Activated T-cell treated with anti-CD3 and anti-CD28 coated beads, Interleukin-2, amount 50 U/mL, for 48 hours (primary cell): ENCODE measurements around the gene PRICKLE2.

Experiments used
- DNase-seq, 2 experiments: peaks; one replicate each; pipeline ENCODE4 v3.0.0-alpha.2; 2020

The PRICKLE2 gene

DNA sequence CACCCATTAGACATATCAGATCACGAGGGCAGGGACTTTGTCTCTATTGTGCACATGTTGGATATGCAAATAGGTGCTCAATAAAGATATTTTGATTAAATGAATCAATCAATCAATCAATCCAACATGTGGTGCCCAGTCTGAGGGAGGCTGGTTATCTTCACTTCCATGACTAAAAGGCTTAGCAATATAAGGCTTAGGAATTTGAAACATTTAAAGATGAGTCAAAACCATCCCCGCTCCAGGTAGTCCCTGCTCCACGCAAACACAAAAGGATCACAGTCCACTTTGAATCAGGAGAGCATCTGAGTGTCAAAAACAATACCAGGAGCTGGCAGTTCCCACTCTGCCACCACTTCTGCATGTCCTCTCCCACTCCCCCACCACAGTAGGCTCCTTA lies 25.8 kb upstream of the PRICKLE2 start:
- DNase-seq, result no peak

DNA sequence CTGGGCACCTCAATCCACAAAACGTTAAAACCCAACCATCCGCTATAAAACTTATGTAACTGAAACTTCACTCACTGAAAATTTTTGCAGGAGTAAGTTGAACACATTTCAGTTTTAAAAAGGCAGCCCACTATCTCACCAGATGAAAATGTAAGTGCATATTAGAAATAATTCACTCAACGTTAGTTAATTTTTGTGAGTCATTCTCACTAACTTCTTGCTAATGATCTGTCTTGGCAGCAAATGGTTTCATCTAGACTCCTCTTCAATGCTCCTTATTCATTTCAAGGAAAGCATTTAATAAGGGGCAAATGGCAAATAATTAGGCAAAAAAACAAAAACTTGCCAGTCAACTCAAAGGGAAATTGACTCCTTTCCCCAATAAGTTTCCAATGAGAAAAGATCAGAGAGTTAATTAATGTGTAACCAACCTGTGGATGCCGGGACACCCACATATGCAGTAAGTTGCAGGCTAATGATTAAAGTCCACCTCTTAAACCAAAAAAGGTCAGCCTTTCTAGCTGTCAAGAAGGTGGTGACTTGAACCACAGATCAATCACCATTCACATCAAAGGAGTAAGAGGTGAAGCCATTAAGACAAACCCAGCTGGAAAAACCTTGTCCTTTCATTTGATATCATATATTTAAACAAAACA lies 22.9 kb upstream of the PRICKLE2 start:
- DNase-seq, result no peak

DNA sequence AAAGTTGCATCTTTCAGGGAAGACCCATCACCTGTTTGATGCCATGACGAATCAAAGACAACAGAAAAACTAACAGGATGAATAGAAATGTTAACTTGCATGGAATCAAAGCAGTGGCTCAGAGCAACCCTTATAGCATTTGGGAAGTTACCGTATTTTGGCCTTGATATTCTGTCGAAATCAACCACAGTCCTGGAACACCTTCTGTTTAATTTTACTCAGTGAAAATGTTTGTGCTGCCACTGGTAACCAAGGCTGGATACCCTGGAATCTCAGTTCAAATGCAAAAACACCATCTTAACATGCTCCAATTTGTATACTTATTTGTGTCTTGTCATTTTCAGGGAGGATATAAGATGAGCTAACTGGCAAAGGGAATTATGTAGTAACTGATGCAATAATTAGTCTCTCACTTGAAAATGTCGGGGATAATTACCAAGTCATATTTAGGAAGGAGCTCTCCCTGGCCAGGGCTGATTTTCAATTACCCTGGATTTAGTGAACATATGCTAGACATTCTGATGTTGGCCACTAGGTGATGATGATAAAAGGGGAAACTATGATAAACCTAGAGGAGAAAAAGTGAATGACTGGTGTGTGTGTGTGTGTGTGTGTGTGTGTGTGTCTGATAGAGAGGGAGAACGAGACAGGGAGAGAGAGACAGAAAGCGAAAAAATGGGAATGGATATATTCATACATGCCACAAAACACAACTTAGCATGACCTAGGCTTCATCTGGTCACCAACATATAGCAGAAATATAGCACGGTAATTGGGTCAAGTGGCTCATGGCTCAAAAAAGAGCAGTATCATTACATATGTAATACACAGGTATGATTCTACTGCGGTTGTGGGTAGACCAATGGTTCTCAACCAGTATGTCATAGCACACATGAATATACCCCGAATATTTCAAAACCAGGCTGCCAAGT lies 19.0 kb upstream of the PRICKLE2 start:
- no peak for DNase-seq

DNA sequence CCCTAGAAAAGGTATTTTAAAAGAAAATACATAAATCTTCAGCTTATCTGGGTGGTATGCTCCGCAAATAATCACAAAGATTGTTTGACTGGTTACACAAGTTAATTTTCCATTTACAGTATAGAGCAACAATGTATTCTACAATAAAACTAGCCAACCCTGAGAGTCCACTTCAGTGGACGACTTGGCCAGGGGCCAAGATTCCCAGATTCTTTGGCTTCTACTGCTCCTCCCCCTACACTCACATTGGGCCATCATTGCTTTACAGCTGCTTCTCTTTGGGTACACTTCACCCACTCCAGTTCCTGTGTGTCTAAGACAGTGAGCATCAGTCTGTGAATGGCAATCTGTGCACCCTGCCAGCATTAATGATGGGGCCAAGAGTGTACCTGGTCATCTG lies 17.2 kb upstream of the PRICKLE2 start:
- no peak for DNase-seq

DNA sequence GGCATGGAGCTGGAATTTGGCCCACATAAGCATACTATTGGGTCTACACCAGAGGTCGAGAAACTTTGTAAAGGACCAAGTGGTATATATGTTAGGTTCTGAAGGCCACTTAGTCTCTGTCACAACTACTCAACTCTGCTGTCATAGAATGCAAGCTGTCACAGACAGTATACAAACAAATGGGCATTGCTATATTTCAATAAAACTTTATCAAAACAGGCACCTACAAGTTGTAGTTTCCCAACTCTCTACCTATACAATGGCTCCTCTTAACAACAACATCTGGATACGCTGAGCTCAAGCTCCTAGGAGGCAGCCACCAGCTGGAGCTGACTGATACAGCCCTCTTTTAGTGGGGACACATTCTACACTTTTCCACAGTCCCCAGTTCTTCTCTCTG lies 15.7 kb upstream of the PRICKLE2 start:
- DNase-seq, result no peak

DNA sequence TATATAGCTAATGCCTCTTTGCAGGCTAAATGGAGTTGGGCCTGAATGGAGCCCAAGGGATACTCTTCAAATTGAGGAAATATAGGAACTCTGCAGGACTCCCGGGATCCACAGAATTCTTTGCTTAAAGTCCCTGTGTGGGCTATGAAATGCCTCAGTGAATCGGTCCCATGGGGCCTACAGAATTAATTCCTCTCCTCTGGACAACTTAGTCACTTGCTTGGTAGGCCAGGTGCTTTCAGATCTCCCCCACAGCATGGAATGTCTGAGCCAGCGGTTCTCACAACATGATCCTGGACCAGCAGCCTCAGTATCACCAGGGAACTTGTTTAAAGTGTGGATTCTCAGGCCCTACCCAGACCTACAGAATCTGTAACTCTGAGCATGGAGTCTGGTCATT lies 15.1 kb upstream of the PRICKLE2 start:
- DNase-seq, result no peak

DNA sequence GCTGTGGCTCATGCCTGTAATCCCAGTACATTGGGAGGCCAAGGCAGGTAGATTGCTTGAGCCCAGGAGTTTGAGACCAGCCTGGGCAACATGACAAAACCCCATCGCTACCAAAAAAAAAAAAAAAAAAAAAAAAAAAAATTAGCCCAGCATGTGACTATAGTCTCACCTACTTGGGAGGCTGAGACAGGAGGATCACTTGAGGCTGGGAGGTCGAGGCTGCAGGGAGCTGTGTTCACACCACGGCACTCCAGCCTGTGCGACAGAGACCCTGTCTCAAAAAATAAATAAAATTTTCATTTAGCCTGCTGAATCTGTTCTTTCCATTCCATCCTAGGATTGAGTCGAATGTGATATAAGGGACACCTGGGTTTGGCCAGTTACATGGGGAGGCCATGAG lies 14.6 kb upstream of the PRICKLE2 start:
- DNase-seq, result no peak

DNA sequence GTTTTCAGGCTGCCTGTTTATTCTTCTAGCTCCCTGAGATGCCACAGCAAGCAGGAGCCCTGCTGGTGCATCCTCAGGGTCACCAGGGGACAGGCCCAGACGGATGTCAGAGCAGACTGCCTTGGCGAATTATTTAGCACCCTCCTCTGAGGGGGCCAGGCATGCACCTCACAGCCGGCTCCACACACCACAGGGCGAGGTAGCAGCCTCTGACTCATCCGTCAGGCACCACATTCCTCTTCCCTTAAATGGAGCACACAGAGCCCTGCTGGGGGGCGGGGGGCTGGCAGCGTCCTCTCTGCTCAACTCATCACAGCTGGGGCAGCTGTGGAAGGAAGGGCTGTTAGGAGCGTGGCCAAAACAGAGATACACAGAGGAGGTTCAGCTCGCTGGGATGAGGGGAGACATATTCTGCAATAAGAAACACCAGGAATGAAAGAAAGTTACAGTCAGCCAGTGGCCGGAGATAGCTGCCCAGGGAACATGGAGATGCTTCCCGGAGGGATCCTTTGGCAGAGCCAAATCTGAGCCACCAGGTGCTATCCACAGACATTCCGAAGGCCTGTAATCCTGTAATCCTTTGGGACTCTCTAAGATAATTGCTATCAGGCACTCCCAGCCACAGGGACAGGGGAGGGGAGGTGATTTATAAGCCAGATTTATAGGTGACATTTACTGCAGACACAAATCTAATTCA lies 13.9 kb upstream of the PRICKLE2 start:
- no peak for DNase-seq

DNA sequence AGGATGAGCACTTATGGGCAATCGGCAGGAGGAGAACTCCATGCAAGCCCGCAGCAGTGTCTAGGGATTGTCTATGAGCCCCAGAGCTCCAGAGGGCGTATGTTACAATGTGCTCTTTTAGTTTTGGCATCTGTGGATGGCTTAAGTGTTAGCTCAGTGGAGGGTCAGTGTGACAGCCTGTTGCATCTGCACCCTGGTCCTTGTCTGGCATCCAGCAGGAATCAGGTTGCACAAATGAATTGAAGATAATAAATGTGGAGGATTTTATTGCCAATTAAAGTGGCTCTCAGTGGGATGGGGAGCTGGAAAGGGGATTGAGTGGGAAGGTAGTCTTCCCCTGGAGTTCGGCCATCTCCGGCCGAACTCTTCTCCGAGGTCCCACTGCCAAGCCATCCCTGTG lies 11.8 kb upstream of the PRICKLE2 start:
- no peak for DNase-seq

DNA sequence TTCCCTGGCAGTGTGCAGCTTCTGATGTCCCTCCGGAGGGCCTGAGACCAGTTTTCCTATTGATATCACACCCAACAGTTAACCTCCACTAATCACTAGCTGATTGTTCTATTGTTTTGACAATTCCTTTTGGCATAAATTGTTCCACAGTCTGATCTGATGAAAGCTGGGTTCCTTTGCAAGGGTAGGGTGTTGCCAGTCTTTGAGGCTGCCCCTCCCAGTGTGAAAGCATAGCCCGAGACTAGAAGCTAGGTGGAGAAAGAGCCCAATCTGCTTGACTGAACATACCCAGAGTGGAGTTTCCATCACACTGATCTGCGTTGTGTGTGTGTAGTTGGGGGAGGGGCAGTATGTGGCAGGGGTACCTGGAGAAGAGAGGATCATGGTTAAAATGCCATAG lies 10.3 kb upstream of the PRICKLE2 start:
- DNase-seq, result no peak

DNA sequence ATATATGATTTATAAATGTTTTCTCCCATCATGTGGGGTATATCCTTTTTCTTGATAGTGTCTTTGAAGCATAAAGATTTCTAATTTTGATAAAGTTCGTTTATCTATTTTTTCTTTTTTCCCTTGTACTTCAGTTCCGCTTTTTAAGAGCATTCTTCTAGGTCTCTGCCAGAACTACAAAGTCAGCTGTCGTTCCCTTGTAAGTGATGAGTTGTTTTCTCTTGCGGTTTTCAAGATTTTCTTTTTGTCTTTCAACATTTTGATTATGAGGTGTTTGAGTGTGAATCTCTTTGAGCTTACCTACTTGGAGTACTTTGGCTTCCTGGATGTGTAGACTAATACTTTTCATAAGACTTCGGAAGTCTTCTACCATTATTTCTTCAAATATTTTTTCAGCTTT lies 9.3 kb upstream of the PRICKLE2 start:
- DNase-seq, result no peak

DNA sequence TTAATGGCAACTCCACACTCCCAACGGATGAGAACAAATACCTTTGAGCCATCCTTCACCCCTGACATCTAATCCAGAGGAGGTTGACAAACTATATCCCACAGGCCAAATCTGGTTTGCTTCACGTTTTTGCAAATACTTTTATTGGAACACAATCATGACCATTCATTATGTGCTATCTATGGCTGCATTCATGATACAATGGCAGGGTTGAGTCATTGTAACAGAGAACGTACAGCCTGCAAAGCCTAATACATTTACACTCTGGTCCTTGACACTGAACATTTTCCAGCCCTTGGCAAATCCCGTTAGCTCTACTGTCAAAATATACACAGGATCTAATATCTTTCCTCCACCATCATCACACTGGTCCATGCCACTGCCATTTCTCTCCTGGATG lies 7.6 kb upstream of the PRICKLE2 start:
- no peak for DNase-seq

DNA sequence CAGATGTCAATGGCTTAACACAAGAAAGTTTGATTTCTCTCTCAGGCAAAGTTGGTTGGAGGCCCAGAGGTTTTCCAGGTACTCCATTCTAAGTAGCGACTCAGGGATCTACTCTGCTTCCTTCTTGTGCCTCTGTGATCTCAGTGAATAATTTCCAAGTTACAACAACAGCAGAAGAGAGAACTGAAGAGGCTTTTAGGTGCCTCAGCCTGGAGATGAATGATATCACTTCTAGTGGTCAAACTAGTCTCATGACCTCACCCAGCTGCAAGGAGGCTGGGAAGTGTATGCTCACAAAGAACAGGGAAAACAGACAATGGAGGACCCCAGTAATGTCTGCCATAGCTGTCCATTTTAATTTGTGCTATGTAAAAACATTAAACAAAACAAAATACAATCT lies 4.6 kb upstream of the PRICKLE2 start:
- no peak for DNase-seq

DNA sequence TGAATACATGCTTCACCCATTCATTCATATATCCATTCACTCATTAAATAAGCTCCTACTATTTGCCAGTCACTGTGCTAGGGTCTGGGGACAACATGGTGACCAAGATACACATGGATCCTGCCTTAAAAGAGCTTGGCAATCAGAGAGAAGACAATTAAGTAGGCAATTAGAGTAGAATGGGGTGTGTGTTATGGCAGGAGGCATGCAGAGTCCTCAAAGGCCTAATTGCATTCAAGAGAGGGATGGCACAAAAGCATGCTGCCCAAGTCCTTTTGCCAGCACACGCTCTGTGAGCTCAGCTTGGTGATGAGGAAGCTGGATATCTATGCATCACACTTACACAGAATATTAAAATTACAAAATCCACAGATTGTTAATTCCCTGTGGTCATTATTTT lies 2.8 kb upstream of the PRICKLE2 start:
- no peak for DNase-seq

DNA sequence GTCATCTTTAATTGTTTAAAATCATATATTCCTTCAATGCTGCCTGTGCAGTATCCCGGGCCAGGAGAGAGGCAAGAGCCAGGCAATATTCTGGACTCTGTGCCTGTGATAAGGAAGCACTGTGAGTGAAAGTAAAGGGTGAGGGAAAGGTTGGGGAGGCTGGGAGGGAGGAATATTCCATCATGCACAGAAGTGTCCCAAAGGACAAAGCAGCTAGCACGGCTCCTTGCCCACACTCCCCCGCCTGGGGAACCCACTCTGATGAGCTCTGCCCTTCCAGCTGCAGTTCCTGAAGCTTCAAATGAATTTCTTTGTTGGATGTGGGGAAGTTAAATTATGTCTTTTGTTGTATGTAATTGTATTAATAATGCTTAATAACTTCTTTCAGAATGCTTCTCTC lies 1.5 kb upstream of the PRICKLE2 start:
- no peak for DNase-seq

DNA sequence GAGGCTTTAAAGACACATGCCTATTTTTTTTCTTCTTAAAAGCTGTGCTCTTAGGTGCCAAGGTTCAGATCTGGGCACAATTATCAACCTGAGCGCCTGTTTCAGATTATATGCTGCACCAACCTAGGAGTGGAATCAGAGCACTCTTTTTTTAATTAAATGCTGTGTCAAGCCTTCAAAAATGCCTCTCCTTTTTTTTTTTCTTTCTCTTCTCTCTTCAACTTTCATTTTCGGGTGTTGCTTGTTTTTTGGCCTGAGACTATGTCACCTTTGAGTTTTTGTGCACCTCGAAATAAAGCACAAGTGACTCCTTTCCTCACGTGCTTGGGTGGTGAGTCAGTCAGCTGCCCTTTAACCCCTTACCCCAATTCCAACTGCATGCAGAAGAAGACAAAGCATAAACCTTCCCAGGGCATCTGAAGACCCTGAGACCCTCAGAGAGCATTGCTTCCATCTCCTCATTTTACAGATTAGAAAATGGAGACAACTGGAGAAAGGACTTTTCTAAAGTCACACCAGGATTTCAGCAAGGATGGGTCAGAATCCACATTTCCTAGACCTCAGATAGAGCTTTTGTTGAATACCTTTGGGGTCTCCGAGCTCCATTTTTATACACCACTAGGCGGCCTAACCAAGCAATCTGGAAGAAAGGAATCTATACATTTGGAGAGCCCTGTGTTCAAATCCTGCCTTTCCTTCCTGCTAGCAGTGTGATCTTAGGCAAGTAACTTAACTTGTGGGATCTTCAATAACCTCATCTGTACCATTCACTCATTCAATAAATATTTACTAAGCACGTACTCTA lies 631 bp upstream of the PRICKLE2 start:
- DNase-seq, result no peak

DNA sequence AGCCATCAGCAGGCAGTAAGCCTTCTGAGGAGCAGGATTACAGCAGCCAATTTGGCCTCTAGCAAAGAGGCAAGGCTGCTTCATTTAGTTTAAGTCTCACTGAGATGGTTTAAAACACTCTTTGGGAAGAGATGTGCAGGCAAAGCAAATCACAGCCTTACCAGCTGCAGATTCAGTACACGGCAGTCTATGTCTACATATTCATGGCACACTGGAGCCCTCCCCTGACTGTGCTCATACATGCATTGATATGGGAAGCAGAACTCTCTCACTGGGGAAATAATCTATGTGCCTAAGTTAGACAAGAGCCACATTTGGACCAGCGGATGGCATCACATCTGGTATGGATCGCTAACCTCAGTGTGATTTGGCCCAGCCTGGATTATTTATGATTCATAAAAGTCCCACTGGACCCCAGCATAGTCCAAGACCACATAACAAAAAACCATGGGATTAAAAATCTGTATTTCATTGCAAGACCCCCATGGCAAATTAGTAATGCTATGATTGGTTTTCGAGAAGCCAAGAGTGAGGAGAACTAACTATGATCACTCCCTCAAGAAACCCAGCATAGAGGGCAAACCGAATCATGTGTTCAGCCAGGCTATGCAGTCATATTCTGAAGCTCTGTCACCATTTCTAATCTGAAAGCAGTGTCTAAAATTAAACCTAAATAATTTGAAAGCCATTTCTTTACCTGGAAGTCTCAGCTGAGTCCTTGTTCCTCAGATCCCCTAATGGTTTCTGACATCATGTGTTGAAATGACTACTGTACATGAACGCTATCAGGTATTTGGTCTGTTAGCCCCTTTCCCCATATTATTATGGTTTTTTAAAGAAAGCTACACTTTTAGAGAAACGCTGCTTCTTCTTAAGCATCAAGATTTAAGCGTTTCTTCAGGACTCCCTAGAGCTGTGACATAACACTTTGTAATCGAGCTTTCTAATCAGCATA lies 1.2 kb downstream of the PRICKLE2 start:
- no peak for DNase-seq

DNA sequence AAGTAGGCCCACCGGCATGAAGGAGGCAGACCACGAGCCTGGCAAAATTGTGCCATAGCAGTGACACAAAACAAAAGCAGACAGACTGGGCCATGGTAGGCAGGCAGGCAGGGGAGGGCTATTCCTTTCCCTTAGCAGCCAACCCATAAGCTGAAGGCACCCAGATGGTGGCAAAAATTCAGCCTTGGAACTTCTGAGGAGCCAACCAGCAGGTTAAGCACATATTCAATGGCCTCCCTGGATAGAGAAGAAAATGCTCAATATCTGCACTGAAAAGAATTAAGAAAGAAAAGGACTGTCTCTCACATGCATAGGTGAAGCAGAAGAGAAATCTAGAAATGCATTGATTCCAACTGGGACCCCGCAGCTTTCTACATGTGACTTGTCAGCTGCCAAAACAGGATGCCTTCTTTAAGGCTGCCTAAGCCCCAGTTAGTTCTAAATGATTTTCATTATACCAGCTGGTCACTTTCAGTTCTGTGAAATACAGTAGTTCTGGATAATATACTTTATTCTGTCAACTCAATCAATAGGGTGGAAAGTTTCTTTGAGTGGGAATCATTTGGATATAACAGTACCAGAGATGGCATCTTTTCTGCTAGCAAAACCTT lies 2.7 kb downstream of the PRICKLE2 start:
- DNase-seq, result no peak

DNA sequence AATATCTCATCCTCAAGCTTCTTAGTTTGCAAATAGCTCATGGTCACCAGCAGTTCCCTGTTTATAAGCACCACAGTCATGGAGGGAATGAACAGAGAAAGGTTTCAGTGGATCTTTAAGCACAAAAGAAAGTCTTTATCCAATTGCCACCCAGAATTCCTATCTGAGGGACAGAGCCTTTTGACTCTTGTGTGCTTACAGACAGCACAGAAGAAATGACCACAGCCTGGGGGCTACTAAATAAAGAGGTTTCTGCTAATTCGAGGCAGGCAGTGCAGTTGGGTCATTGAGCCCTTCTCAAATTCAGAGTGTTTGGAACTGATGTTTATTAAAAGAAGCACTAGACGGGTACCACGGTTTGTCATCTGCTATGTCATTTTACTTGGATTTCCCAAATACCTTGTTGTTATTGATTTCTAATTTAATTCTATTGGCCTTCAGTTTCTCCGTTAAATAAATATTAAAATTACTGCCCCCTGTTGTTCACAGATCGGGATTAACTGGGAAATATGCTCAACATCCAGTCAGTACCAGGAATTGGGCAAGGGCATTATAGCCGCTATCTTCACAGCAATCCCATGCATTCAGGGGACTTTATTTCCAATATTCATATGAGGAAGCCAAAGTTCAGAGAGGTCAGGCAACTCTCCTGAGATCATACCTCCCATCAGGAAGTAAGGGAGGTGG lies 3.6 kb downstream of the PRICKLE2 start:
- DNase-seq, result no peak

DNA sequence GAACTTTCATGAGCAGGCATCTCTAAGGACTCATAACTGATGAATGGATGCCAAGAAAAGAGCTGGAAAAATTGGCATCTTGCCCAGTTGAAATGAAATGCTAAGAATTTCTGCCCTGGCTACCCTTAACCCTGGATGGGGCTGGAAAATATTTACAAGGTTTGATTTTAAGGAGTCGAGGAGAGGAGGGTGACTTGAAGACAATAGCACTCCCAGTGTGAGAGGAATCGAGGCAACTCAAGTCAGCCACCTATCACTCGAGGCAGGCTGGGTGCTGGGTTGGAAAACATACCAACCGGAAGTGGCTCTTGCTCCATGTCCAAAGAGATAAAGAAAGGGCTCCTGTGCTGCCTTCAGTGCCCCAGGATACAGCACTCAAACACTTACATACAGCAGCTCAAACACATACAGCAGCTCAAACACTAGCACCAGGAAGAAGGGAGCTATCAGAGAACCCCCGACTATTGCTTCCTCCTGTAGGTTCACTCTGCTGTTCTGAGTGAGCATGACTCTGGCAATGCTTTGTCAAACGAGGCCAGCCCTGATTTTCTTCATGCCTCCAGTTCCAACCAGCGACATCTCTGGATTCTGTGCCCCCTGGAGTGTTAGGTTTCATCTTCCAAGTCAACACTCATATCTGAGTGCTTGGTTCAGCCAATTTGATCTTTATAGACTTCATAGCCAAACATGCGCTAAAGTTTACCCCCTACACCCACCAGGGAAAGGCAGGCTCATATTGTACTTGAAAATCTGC lies 4.9 kb downstream of the PRICKLE2 start:
- DNase-seq, result no peak
